ENCODE data around the gene SIGLEC11.
A peak's percentile ranks its signal among the peaks of the same experiment; 100 is the strongest.
"Not testable (repeated sequence)": the region's sequence is repeated elsewhere in the genome, so short reads cannot be mapped to it uniquely, and the experiment has no call there.

SIGLEC11 gene

DNA sequence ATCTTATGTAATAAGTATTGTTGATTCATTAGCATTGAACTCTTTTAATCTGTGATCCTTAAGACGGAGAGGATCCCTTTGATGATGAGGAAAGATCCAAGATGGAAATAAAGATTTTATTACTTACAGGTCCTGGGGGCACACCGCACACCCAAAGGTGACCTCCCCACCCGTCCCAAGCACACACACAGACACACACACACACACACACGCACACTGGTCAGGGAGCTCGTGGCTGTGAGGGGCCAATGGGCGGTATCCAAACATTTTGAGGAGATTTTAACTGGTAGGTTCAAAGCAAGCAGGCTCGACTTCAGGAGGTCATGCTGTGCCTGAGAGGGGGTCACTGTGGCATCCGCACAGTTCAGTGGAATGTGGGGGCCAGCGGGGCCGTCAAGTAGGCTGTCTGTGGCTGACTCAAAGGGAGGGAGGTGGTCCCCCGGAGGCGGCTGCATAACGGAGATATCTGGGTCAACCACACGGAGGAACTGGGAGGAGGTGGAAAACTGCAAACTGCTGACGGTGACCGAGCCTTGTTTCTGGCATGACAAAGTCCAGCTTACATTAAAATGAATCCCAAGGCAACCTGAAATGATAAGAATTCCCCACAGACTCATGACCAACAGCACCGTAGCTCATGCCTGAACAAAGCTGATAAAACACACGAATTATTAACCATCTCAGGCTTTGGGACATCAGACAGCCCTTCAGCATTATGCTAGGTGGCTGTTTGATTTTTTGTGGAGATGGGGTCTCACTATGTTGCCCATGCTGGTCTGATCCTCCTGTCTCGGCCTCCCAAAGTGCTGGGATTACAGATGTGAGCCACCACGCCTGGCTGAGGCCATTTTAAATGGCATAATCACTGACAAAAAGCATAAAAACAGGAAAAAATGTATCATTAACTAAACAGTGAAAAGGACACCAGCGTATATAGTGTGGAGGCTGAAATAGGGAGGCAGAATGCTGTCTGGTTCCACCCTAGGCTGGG, 20.9 kb upstream of the SIGLEC11 start:
- peak; percentile 71 for DNase-seq (ENCODE audit: low read depth)

DNA sequence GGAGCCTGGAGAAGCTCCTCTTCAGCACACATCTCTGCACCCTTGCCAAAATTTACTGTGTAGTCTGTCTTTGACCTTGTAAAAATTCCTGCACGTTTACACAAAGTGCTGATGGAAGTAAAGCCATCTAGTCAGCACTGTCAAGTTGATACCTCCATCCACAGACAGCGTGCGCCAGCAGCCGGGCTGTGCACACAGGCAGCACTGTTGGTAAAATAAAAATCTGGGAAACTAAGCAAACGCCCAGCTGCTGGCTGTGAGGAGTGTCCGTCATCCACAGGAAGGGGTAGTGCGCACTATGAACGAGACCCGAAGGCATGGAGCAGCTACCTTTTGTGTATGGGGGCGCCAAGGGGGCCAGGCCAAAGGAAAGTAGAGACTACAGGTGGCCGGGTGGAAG, 17.4 kb upstream of the SIGLEC11 start:
- no peak for DNase-seq (ENCODE audit: low read depth)

GRCh38 chr19:49977881-49978280, 16.9 kb upstream of the SIGLEC11 start:
- no peak for DNase-seq (ENCODE audit: low read depth)

GRCh38 chr19:49977076-49977475, 16.1 kb upstream of the SIGLEC11 start:
- DNase-seq (ENCODE audit: low read depth), result no peak

DNA sequence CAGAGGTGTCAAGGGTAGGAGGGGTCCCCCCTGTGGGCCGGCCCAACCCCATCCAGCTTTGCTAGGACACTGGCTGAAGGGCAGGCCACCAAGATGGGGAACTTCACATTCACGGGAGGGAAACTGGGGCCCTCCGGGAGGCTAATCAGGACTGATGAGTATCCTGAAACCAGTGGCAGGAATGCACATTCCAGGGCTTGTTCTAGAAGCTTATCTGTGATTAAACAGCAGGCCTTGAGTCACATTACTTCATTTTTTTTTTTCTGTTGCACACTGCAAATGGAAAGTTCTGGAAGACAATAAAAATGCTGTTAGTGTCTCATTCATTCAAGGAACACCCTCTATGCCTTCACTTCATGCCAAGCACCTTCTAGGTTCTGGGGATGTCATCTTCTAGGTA, 15.5 kb upstream of the SIGLEC11 start:
- DNase-seq (ENCODE audit: low read depth), result peak; percentile 78

- DNase-seq (ENCODE audit: low read depth), result no peak
Observed at GRCh38 chr19:49975051-49975450, 14.1 kb upstream of the SIGLEC11 start.

- no peak for DNase-seq (ENCODE audit: low read depth)
Observed at GRCh38 chr19:49973987-49974386, 13.0 kb upstream of the SIGLEC11 start.

- DNase-seq (ENCODE audit: low read depth), result no peak
Observed at GRCh38 chr19:49972841-49973240, 11.9 kb upstream of the SIGLEC11 start.

- no peak for DNase-seq (ENCODE audit: low read depth)
Observed at GRCh38 chr19:49971991-49972411, 11.0 kb upstream of the SIGLEC11 start.

DNA sequence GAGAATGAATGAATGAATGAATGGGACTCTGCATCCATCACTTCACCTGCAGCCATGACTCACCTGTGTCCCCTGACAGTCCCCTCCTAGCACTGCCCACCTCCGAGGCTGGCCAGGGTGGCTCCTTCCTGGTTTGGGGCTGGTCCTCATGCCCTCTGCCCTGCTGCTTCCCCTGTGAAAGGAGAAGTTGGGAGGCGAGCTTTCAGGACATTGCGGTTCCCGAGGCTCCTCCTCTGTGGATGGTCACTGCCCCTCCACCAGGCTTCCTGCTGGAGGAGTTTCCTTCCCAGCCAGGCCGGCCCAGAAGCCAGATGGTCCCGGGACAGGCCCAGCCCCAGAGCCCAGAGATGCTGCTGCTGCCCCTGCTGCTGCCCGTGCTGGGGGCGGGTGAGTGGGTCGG, 8.4 kb upstream of the SIGLEC11 start:
- not testable (repeated sequence) for DNase-seq (ENCODE audit: low read depth)

- peak; percentile 21 for DNase-seq (ENCODE audit: low read depth)
Observed at GRCh38 chr19:49968279-49968922, 7.4 kb upstream of the SIGLEC11 start.

DNA sequence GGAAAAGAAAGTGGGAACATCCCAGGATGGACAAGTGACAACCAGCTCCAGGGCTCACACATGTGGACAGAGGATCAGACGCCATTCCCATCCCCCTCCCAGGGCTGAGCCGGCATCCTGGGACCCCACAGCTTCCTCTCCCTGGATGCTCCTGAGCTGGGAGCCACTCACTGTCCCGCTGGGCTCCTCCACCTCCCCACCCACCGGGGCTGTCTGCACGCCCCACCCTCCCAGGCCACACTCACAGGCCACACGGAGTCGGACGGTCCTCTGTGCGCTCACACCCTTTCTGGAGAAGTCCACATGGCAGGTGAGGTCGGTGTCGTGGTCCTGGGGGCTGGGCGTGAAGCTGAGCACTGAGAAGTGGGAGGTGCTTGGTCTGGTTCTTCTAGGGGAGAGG, 1.1 kb downstream of the SIGLEC11 start:
- DNase-seq (ENCODE audit: low read depth), result not testable (repeated sequence)

DNA sequence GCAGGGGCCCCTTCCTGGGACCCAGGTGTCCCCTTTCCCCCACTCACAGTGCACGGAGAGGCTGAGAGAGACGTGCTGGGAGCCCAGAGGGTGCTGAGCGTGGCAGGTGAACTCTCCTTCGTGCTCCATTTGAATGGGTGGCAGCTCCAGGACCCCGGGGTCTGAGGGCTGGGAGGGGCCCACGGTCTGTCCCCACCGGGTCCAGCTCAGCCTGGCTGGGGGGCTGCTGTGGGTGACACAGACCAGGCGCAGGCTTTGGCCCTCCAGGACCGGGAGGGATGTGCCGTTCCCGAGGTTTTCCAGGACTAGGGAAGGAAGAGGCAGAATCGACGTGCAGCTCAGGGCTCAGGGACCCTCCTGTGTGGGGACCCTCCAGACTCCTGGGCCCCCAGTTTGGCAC, 2.4 kb downstream of the SIGLEC11 start:
- not testable (repeated sequence) for DNase-seq (ENCODE audit: low read depth)

- DNase-seq (ENCODE audit: low read depth), result not testable (repeated sequence)
Observed at GRCh38 chr19:49958144-49958543, 2.8 kb downstream of the SIGLEC11 start.

DNA sequence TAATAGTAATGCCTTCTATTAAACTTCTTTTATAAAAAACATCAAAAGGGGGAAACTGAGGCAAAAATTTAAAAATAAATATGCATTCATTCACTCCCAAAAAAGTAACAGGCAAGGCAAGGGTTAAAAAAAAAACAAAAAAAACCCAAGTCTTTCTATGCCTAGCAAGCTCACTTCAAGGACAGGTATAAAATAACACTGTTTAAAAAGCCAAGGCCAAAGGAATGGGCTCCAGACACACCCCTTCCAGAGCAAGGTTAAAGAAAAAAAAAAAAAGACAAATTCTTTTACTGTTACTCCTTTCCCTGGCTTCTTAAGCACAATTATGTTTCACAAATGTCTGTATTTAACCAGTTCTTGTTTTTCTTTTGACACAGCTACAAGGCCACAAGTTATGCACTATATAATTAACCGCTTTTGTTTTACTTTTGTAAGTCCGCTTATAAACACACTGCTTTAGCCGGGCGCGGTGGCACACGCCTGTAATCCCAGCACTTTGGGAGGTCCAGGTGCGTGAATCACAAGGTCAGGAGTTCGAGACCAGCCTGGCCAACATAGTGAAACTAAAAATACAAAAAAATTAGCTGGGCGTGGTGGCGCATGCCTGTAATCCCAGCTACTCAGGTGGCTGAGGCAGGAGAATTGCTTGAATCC, 3.6 kb downstream of the SIGLEC11 start:
- DNase-seq (ENCODE audit: low read depth), result peak; percentile 38

DNA sequence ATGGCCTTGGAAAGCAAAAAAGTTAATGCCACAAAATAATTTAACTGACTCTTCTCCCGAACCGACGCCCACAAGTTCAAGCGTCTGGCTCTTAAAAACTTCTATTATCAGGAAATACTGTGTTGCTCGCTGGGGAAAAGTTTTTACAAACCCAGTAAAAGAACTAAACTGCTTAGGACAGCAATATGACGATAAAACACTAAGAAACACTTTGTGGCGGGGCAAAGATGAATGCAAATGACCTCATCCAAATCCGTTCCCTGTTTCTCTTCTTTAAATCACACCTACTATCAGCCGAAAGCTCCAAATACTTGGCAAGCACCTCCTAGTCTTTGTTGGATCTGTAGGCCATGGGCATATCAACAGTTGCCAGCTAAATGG, 4.9 kb downstream of the SIGLEC11 start:
- no peak for DNase-seq (ENCODE audit: low read depth)

- peak; percentile 23 for DNase-seq (ENCODE audit: low read depth)
Observed at GRCh38 chr19:49954933-49955332, 6.0 kb downstream of the SIGLEC11 start.

DNA sequence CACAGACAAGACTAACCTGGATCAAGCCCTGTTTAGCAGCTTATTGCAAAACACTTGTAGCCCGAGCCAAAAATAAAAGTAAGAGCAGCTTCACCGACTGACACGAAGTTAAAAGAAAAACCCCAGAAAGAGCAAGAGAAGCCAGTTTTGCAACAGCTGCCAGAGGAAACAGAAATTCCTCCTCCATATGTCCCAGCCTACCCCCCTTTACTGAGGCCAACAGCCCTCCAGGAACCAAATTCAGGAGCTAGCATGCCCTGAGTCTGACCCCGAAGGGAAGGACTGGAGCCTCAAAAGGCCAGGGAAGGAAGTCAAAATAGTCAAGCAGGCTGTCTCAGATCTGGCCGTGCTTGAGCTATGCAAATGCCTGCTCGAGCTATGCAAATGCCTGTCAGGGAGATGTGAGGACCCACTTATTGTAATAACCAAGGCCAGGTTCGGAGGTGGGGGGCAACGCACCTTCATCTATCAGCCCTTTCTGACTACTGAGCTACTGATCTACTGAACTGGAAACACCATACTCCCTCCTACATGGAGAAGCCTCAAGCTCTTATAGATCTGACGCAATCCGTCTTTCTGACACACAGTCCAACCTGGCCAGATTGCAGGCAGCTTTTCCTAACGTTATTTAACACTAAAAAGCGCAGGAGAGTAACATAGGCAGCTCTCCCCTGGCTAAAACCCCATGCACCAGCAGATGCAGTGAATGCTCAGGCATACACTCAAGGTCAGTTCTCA, 6.7 kb downstream of the SIGLEC11 start:
- peak; percentile 81 for DNase-seq (ENCODE audit: low read depth)

DNA sequence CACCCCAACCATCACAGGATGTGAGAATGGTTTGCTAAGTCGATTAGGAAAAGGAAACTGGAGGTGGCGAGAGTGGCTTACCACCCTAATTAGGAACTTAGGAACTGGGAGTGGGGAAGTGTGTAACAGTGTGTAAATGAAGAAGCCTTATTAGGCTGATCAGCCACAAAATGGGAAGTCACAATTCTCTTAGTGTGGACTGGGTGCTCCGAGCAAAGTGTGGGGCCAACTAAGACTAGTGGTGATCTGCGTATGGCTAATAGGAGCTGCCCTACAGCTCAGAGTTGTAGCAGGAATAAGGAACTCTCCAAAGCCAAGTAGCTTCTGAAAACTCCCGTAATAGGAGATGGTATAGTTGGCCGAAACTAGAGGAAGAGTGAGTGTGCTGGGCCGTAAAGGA, 7.6 kb downstream of the SIGLEC11 start:
- peak; percentile 18 for DNase-seq (ENCODE audit: low read depth)

GRCh38 chr19:49952906-49953305, 8.1 kb downstream of the SIGLEC11 start:
- DNase-seq (ENCODE audit: low read depth), result no peak

- DNase-seq (ENCODE audit: low read depth), result peak; percentile 80
Observed at GRCh38 chr19:49952479-49952836, 8.5 kb downstream of the SIGLEC11 start.

All from amniotic epithelial cell (primary cell).